ENCODE results near the gene EIF3I. TPM values are rescaled to one million over a fixed set of nuclear protein-coding genes. Genes with fewer than 3 reads are reported as not detected.

The EIF3I gene
- total and polyA plus RNA-seq, 10 of the 15 experiments (the other 5 are each of a cell fraction or from before 2014, with no cell fraction given), result 208 to 606 (median 352) TPM

DNA sequence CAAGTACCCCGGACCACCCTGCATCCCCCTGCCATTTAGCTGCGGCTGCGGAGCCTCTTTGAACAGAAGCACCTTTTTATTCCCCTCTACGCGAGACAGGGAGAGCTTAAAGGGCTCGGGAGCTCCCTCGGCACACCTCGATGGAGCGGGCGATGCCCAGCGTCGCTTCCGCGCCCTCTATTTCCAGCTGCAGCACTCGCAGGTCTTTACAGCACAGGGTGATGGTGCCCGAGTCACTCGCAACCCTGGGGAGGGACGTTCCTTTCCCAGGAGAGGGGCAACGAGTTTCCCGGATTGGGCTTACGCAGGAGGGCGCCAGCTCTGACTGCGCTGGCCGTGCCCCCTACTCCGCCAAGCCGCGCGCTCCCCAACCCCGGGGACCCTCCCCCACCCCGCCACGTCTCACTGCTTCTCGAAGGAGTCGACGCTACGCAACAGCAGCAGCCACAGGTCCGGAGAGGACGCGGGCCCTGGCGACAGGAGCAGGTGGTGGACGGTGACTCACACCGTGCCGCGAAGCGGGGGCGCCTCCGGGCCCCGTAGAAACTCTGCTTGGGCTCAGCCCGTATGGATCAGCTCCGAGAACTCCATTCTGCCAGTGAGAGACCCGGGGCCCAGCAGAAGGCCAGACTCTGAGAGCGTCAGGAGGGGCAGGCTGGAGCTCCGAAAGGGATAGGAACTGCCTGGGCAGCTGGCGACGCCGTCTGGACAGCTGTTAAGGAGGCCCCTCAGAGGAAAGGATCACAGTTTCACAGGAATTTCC is 19.0 kb downstream of the EIF3I start:
- BruUV-seq (replicated peaks), result no TSS peak
- peak; percentile 13 for FAIRE-seq
- peak overlapping the region; percentile 72 for H3K4me3 ChIP-seq
- TF ChIP-seq ASH2L (IDR thresholded peaks at IDR 0.05; ENCODE audit: borderline replicate concordance, low read depth) (no peak), TCF12 (IDR thresholded peaks at IDR 0.05; ENCODE audit: low read depth, low read length) (0 out of 2 replicates have a peak, but pooled peaks have one; percentile 60), GATAD2B (conservative IDR thresholded peaks at IDR 0.05; ENCODE audit: low read depth) (no peak), IKZF1 (conservative IDR thresholded peaks at IDR 0.05) (peak; percentile 30; the same call in 1 of the 2 replicates), BCL11A (IDR thresholded peaks at IDR 0.05; ENCODE audit: low read depth, low read length) (no peak), JUNB (IDR thresholded peaks at IDR 0.05) (no peak), EED (IDR thresholded peaks at IDR 0.05; ENCODE audit: low read depth) (no peak), CREB1 (IDR thresholded peaks at IDR 0.05; ENCODE audit: low read depth) (no peak), EGR1 (IDR thresholded peaks at IDR 0.05; ENCODE audit: borderline replicate concordance in 1 of 2, low read depth in 2 of 2, low read length in 2 of 2) (peak in 1 of 2 experiments; percentile 19; a peak in 1 of 3 replicates), POLR2AphosphoS2 (IDR thresholded peaks at IDR 0.05; ENCODE audit: low read depth, low read length) (no peak), POLR2A (IDR thresholded peaks at IDR 0.05; ENCODE audit: low read depth, low read length) (peak; percentile 33; the same call in 1 of the 2 replicates), NR2C2 (IDR thresholded peaks at IDR 0.05; ENCODE audit: borderline replicate concordance, control insufficient read depth, insufficient read length, low read depth) (no peak), MTA2 (IDR thresholded peaks at IDR 0.05; ENCODE audit: low read depth) (no peak), KLF5 (IDR thresholded peaks at IDR 0.05; ENCODE audit: partially characterized antibody) (no peak), BHLHE40 (IDR thresholded peaks at IDR 0.05; ENCODE audit: borderline replicate concordance in 1 of 2, low read depth in 2 of 2, low read length in 1 of 2) (no peak), PAX5 (IDR thresholded peaks at IDR 0.05; ENCODE audit: borderline replicate concordance, low read depth, low read length) (peak; percentile 36; the same call in 1 of the 2 replicates)
- TF ChIP-seq, protein P1, sequence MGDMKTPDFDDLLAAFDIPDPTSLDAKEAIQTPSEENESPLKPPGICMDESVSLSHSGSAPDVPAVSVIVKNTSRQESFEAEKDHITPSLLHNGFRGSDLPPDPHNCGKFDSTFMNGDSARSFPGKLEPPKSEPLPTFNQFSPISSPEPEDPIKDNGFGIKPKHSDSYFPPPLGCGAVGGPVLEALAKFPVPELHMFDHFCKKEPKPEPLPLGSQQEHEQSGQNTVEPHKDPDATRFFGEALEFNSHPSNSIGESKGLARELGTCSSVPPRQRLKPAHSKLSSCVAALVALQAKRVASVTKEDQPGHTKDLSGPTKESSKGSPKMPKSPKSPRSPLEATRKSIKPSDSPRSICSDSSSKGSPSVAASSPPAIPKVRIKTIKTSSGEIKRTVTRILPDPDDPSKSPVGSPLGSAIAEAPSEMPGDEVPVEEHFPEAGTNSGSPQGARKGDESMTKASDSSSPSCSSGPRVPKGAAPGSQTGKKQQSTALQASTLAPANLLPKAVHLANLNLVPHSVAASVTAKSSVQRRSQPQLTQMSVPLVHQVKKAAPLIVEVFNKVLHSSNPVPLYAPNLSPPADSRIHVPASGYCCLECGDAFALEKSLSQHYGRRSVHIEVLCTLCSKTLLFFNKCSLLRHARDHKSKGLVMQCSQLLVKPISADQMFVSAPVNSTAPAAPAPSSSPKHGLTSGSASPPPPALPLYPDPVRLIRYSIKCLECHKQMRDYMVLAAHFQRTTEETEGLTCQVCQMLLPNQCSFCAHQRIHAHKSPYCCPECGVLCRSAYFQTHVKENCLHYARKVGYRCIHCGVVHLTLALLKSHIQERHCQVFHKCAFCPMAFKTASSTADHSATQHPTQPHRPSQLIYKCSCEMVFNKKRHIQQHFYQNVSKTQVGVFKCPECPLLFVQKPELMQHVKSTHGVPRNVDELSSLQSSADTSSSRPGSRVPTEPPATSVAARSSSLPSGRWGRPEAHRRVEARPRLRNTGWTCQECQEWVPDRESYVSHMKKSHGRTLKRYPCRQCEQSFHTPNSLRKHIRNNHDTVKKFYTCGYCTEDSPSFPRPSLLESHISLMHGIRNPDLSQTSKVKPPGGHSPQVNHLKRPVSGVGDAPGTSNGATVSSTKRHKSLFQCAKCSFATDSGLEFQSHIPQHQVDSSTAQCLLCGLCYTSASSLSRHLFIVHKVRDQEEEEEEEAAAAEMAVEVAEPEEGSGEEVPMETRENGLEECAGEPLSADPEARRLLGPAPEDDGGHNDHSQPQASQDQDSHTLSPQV (IDR thresholded peaks at IDR 0.05), result no peak
- TF ChIP-seq, protein P2, sequence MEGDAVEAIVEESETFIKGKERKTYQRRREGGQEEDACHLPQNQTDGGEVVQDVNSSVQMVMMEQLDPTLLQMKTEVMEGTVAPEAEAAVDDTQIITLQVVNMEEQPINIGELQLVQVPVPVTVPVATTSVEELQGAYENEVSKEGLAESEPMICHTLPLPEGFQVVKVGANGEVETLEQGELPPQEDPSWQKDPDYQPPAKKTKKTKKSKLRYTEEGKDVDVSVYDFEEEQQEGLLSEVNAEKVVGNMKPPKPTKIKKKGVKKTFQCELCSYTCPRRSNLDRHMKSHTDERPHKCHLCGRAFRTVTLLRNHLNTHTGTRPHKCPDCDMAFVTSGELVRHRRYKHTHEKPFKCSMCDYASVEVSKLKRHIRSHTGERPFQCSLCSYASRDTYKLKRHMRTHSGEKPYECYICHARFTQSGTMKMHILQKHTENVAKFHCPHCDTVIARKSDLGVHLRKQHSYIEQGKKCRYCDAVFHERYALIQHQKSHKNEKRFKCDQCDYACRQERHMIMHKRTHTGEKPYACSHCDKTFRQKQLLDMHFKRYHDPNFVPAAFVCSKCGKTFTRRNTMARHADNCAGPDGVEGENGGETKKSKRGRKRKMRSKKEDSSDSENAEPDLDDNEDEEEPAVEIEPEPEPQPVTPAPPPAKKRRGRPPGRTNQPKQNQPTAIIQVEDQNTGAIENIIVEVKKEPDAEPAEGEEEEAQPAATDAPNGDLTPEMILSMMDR (IDR thresholded peaks at IDR 0.05 in 2 of 3, conservative IDR thresholded peaks at IDR 0.05 in 1 of 3; ENCODE audit: control insufficient read depth in 2 of 3, extremely low read depth in 1 of 3, insufficient read depth in 1 of 3, low read depth in 3 of 3, low read length in 3 of 3), result peak in 2 of 3 experiments; percentile 0 to 7; a peak in 1 of 6 replicates

More for the DNA sequence above, 19.0 kb downstream of the EIF3I start:
- H3K36me3 ChIP-seq (ENCODE audit: control insufficient read depth in 2 of 2, insufficient read depth in 2 of 2, low read length in 1 of 2), result no peaks in the 10 kb centered on the region
- intact Hi-C loops (cut with micrococcal nuclease; ENCODE audit: unreplicated experiment), result no loop called here
- SMC1A ChIA-PET (ENCODE audit: uncharacterized antibody, unreplicated experiment), result interaction anchor here (0.8 to 5.2 kb wide), 19 partner anchors 8 to 168 kb away, joined by 3 to 37 read pairs (median 4); partner anchors contain the start of genes BSDC1, HDAC1, IQCC and LCK
- H3K79me2 ChIP-seq (ENCODE audit: control insufficient read depth, insufficient read depth, low read length), result no peaks in the 10 kb centered on the region
- 3% methylated on average over 55 of the region's 55 CpGs for WGBS (ENCODE audit: insufficient coverage, insufficient replicate concordance, low lambda C conversion rate, missing lambda C conversion rate)
- in situ Hi-C loops (cut with MboI), result no loop called here
- H3K27ac ChIP-seq (ENCODE audit: control insufficient read depth, insufficient read depth), result peak overlapping the region; percentile 13; the same call in 1 of the 2 replicates
- peak overlapping the region; percentile 58 for H3K9ac ChIP-seq (ENCODE audit: control insufficient read depth, insufficient read depth, low read length)
- H3K9me3 ChIP-seq (replicated peaks; ENCODE audit: control insufficient read depth, insufficient read depth, low read length), result no peaks in the 10 kb centered on the region
- peak overlapping the region; percentile 89 for H2AFZ ChIP-seq (ENCODE audit: control insufficient read depth, low read depth, low read length)
- RAD21 ChIA-PET (ENCODE audit: unreplicated experiment), result interaction anchor here (0.7 to 3.8 kb wide), 17 partner anchors 9 to 168 kb away, joined by 3 to 34 read pairs (median 4); partner anchors contain the start of genes HDAC1, IQCC, KPNA6 and LCK
- H4K20me1 ChIP-seq (ENCODE audit: control insufficient read depth, insufficient read depth), result no peaks in the 10 kb centered on the region
- DNase-seq (ENCODE audit: low read depth, low spot score) (no peak), ATAC-seq (peak; percentile 81)
- no peaks in the 10 kb centered on the region for H3K27me3 ChIP-seq (replicated peaks in 1 of 2; ENCODE audit: control insufficient read depth in 2 of 2, insufficient read depth in 2 of 2, low read length in 1 of 2)
- CTCF ChIA-PET, result interaction anchor here (1.0 to 6.0 kb wide), 22 partner anchors 8 to 534 kb away, joined by 3 to 50 read pairs (median 3); partner anchors contain the start of genes EIF3I, FAM167B, KPNA6 and LCK
- POLR2A ChIA-PET, result interaction anchor here (0.6 to 2.0 kb wide), 14 partner anchors 8 to 227 kb away, joined by 3 to 6 read pairs (median 3); partner anchors contain the start of genes BSDC1, KHDRBS1, LCK and TXLNA
- H3K4me1 ChIP-seq (ENCODE audit: control insufficient read depth, insufficient read depth, low read length), result peaks cover 21% of the 10 kb centered on the region
- H3K4me2 ChIP-seq (ENCODE audit: control insufficient read depth, insufficient read depth), result peak overlapping the region; percentile 84

All from GM12878 (cell line).